ENCODE measurements around the gene SALL4.

GRCh38 chr20:51734876-51735720 lies 67.2 kb downstream of the SALL4 start:
- TF ChIP-seq TCF12 (IDR thresholded peaks at IDR 0.05; ENCODE audit: low read depth, low read length): no peak
- TF ChIP-seq, protein P1, sequence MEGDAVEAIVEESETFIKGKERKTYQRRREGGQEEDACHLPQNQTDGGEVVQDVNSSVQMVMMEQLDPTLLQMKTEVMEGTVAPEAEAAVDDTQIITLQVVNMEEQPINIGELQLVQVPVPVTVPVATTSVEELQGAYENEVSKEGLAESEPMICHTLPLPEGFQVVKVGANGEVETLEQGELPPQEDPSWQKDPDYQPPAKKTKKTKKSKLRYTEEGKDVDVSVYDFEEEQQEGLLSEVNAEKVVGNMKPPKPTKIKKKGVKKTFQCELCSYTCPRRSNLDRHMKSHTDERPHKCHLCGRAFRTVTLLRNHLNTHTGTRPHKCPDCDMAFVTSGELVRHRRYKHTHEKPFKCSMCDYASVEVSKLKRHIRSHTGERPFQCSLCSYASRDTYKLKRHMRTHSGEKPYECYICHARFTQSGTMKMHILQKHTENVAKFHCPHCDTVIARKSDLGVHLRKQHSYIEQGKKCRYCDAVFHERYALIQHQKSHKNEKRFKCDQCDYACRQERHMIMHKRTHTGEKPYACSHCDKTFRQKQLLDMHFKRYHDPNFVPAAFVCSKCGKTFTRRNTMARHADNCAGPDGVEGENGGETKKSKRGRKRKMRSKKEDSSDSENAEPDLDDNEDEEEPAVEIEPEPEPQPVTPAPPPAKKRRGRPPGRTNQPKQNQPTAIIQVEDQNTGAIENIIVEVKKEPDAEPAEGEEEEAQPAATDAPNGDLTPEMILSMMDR (IDR thresholded peaks at IDR 0.05; ENCODE audit: control extremely low read depth in 1 of 3, insufficient read depth in 1 of 3, low read depth in 1 of 3, low read length in 3 of 3): no peak
- TF ChIP-seq SP2 (IDR thresholded peaks at IDR 0.05; ENCODE audit: low read length): no peak
- no peak for TF ChIP-seq EP300 (IDR thresholded peaks at IDR 0.05; ENCODE audit: borderline replicate concordance in 1 of 2, low read depth in 2 of 2, low read length in 2 of 2)
- no peak for TF ChIP-seq KDM5A (IDR thresholded peaks at IDR 0.05; ENCODE audit: low read length)
- no peak for TF ChIP-seq SP4 (IDR thresholded peaks at IDR 0.05; ENCODE audit: low read length)
